IPS-NIHi7 (cell line): ENCODE measurements around the gene CHI3L1.

ENCODE experiments used
- DNase-seq: peaks from one replicate; pipeline ENCODE4 v3.0.0; 2012; ENCODE audit warnings: mixed read lengths; ENCODE audit errors: extremely low spot score

CHI3L1 gene

GRCh38 chr1:203206129-203206687, 19.7 kb upstream of the CHI3L1 start:
- no peak for DNase-seq

DNA sequence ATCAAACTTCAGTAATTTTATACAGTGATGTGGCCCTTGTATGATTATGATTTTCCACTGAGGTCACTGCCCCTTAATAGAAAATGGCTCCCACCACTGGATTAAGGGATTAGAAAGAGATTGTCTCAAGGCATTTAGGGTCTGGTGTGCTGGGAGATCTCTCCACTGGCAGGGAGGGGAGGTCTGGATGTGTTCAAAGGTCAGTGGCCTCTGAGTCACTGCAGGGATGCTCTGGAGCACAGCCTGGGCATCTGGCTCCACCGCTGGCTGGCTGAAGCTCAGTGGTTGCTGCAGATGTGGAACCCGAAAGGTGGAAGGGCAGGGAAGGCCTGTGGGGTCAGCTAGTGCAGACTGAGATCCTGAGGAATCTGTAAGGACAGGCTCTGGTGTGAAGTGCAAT, 18.3 kb upstream of the CHI3L1 start:
- DNase-seq: no peak

DNA sequence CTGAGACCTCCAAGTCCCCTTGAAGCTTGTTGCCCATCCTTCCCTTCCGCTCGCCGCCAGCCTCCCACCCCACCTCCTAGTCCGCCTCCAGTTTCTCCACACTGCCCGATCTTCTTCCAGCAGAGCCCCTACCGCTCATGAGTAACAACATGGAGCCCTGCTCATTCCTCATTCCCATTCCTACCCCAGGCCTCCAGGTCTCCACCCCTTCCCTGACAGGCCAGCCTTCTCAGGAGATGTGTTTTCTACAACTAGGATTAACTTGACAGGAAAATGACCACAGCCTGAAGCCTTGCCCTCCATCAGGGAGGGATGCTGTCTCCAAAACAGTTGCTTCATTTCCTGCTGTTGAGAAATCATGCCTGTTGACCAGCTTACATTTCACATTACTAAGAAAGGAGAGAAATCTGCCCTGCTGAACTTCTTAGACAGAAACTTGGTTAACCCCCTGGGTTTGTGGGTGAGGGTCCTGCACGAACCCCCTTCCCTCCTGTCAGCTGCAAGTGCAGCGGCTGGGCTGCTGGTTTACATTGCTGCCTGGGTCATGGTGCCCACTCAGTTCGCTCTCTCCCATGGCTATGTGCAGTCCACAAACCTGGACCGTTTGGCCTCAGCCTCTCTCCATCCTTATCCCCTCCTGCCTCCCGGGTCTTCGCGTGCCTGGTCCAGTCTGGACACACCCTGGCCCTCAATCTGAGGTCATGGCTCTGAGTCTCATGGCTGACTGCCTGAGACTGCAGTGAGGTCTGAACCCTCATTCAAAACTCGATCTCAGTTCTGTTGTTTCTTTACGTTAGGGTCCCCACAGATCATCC, 16.1 kb upstream of the CHI3L1 start:
- DNase-seq: no peak

DNA sequence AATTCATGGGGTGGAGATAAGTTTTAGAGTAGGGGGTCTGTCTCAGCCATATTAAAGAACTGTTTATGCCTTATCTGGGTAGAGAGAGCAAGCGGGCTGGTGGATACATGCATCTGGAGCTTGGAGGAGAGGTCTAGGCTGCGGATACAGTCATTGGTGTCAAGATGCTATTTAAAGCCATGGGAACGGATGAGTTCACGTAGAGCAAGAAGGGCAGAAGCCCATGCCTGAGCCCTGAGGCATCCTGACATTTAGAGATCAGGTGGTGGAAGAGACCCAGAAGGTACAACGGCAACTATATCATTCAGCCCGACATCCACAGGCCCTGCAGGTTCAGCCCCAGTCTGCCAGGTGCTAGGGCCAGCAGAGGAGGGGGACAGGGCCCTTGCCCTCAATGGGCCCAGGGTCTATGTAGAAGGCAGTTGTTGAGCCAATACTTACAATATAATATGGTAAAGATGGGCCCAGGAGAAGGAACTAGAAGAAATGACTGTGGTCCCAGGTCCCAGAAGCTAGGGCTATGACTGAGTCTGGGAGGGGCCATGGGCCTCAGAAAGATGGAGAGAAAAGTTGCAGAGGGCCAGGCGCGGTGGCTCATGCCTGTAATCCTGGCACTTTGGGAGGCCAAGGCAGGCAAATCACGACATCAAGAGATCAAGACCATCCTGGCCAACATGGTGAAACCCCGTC, 15.2 kb upstream of the CHI3L1 start:
- DNase-seq: no peak

GRCh38 chr1:203200916-203201315, 14.4 kb upstream of the CHI3L1 start:
- no peak for DNase-seq

DNA sequence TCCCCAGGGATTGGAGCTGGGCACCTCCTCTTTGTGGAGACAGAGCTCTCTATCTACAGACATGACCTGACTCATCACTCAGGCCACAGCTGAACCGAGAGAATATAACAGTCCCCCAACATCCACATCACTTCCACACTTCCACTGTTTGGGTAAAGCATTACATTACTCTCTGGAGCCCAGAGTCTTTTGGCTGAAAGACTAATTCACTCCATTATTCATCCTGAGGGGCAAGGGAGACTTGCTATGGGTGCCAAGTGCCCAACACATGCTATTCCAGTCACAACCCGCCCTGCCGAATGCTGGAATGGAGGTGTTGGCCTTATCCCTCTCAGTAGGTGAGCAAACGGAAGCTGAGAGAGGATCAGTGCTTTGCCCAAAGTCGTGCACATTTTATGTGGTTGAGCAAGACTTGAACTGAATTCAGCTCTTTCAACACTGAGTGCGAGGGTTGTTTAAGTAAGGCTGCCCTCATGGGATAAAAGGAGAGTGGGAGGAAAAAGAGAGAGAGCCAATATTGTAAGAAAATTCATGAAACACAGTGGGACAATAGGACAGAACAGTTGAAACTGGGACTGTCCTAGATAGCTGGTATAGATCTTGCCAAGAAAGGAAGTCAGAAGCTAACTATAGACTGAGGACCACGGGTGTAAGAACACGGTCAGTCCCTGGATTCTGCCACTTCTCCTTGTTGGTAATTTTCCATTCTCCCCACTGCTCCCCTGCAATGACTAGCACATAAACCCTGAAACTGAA, 13.5 kb upstream of the CHI3L1 start:
- no peak for DNase-seq

GRCh38 chr1:203199481-203199815, 12.9 kb upstream of the CHI3L1 start:
- DNase-seq: no peak

- no peak for DNase-seq
Measured at GRCh38 chr1:203199002-203199401, 12.5 kb upstream of the CHI3L1 start.

- no peak for DNase-seq
Measured at GRCh38 chr1:203197625-203198024, 11.1 kb upstream of the CHI3L1 start.

DNA sequence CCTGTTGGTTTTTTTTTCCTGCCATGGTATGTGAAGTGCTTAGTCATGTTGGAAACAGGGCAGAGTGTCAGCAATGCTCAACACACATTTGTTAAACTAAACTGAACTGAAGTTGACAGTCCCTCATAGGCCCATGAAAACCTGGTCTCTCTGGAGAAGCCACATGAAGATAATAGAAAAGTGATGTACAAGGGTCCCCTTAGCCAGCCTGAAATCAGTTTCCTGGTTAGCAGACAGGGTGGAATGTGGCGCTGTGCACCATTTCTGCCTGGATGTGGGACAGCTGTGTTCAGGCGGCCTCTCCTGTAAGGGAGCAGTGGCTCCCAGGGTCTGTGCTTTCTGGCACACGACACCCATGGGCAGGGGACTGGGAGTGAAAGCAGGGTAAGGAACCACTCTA, 9.9 kb upstream of the CHI3L1 start:
- no peak for DNase-seq

GRCh38 chr1:203190949-203191348, 4.4 kb upstream of the CHI3L1 start:
- DNase-seq: no peak

GRCh38 chr1:203189951-203190352, 3.4 kb upstream of the CHI3L1 start:
- no peak for DNase-seq

GRCh38 chr1:203188686-203189232, 2.3 kb upstream of the CHI3L1 start:
- no peak for DNase-seq

DNA sequence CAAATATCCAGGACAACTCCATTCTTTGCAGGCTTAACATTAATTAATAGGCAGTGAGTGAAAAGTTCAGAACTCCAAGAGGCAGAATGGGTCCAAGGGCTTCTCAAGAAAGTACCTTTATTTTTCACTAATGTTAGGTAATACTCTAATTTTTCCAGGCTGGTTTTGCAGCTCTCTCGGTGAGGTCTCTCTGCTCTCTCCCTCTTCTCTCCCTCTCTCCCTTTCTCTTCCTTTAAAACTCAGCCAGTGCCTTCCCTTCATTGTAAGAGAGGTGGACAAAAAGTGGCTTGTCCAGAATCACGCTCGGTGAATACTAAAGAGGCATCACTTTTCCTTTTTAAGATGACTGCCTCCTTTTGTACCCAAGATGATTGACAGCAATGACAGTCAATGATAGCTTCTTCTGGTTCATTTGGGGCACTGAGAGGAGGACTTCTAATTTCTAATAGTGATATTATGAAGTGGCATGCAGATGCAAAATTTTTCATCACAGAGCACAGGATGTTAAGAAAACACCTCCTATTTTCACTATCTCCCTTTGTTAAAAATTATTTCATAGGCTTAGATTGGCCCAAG, 1.3 kb upstream of the CHI3L1 start:
- no peak for DNase-seq

DNA sequence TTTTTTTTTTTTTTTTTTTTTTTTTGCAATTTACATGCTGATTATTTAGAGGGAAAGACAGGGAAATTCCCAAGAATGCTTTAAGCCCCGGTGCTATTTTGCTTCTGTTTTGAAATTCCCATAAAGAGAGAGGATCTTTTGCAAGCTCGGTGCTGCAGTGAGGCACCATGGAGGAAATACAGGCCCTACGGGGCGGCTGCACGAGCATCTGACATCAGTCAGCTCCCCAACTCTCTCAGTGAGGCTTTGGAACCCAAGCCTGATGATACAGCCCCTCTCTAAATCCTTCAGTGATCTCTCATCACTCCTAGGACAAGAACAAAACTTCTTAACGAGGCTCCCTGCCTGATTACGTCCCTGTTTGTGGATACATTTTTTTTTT, 791 bp upstream of the CHI3L1 start:
- DNase-seq: no peak

DNA sequence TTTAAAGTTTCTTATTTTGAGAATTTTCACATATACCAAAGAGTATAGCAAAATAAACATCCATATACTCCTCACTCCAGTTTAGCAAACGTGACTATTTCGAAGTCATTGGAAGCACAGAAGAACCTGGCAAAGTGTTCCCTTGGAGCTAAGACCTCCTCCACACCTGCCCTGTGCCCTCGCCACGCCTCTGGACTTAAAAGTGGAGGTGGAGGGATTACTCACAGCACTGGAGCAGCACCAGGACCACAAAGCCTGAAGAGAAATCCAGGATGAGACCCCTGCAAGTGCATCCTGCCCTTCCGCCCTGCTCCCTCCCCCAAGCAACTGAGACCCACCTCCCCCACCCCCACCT, 436 bp downstream of the CHI3L1 start:
- no peak for DNase-seq

GRCh38 chr1:203185585-203185984, 919 bp downstream of the CHI3L1 start:
- DNase-seq: no peak

DNA sequence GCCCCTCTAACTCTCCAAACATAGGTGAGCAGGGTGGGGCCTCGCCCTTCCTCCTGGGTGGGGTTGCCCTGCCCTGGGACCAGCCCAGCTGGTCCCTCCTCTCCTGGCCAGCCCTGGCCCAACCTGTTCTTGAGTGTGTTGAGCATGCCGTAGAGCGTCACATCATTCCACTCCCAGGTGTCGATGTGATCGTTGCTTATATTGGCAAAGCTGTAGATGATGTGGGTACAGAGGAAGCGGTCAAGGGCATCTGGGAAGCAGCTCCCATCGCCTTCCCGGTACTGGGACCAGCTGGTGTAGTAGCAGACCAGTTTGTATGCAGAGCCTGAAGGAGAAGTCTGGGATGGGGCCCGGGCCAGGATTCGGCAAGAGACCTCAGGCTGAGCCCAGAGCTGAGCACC, 1.4 kb downstream of the CHI3L1 start:
- DNase-seq: no peak

GRCh38 chr1:203184467-203184866, 2.0 kb downstream of the CHI3L1 start:
- DNase-seq: no peak

DNA sequence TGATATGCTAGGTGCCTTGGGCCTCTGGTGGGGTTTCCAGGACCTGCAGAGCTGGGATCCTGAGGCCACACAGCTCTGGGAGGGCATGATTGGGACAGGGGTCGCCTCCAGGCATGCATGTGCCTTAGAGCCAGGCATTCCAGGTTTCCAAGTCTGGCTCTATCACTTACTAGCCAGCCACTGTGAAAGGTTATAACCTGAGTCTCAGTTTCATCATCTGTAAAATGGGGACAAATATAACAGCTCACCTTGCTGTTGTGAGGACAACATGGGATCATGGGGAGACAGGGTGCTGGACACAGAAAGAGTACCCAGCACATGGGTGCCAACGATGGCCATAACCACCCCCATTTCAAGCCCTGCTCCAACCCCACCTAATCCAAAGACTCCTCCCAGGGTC, 2.7 kb downstream of the CHI3L1 start:
- DNase-seq: no peak

GRCh38 chr1:203182387-203182953, 4.0 kb downstream of the CHI3L1 start:
- no peak for DNase-seq
